SU-DHL-6 (cell line): ENCODE results near the gene HOXD9.

Experiments used
- EZH2phosphoT487 ChIP-seq: fragments of 200-600 bp; sonication (generic), shearing (Covaris generic); conservative IDR thresholded peaks from 2 replicates; pipeline ENCODE4 v1.6.1; 2018; ENCODE audit warnings: mild to moderate bottlenecking, antibody characterized with exemption, low read length, moderate library complexity, mixed read lengths
- TF ChIP-seq, protein P1 (sequence below): fragments of 200-600 bp; sonication (generic); IDR thresholded peaks from one replicate; pipeline ENCODE4 v1.5.1; 2017; ENCODE audit warnings: antibody characterized with exemption, mild to moderate bottlenecking, low read length, moderate library complexity; ENCODE audit not compliant: insufficient read depth, poor library complexity, severe bottlenecking

DNA sequence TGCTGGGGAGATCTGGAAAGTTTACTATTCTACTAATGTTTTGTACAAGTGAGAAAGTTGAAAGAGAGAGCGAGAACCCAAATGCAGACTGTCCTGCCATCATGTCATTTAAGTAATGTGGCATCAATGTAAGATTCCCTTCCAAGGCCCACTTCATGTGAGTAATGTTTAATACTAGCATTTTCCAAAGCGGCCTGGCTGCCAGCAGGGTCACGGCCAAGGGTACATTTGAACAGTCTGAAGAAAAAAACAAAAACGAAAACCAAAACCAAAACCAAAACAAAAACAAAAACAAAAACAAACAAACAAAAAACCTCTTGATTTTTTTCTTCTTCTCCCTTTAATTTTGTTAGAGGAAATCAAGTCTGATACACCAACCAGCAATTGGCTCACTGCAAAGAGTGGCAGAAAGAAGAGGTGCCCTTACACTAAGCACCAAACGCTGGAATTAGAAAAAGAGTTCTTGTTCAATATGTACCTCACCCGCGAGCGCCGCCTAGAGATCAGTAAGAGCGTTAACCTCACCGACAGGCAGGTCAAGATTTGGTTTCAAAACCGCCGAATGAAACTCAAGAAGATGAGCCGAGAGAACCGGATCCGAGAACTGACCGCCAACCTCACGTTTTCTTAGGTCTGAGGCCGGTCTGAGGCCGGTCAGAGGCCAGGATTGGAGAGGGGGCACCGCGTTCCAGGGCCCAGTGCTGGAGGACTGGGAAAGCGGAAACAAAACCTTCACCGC lies 3.7 kb upstream of the HOXD9 start:
- TF ChIP-seq, protein P1, sequence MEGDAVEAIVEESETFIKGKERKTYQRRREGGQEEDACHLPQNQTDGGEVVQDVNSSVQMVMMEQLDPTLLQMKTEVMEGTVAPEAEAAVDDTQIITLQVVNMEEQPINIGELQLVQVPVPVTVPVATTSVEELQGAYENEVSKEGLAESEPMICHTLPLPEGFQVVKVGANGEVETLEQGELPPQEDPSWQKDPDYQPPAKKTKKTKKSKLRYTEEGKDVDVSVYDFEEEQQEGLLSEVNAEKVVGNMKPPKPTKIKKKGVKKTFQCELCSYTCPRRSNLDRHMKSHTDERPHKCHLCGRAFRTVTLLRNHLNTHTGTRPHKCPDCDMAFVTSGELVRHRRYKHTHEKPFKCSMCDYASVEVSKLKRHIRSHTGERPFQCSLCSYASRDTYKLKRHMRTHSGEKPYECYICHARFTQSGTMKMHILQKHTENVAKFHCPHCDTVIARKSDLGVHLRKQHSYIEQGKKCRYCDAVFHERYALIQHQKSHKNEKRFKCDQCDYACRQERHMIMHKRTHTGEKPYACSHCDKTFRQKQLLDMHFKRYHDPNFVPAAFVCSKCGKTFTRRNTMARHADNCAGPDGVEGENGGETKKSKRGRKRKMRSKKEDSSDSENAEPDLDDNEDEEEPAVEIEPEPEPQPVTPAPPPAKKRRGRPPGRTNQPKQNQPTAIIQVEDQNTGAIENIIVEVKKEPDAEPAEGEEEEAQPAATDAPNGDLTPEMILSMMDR: no peak
- no peak for TF ChIP-seq EZH2phosphoT487
